GM12865 (cell line): ENCODE results near the gene BMP5.

Source experiments
- DNase-seq: peaks from one replicate; pipeline ENCODE4 v3.0.0; 2010; ENCODE audit warnings: low read depth
- H3K4me3 ChIP-seq: 2 replicates; pipeline ENCODE4 v1.5.1; 2011; ENCODE audit warnings: mild to moderate bottlenecking, low read depth, low read length, control low read depth
- TF ChIP-seq, protein P1 (sequence below): IDR thresholded peaks from 2 replicates; pipeline ENCODE4 v1.5.1; 2011; ENCODE audit warnings: low read length, control low read depth, low read depth, inconsistent platforms; ENCODE audit not compliant: insufficient read depth; ENCODE audit errors: missing control alignments

The BMP5 gene

GRCh38 chr6:55875400-55875799 lies at the start of gene BMP5:
Gene BMP5 (minus strand): TSS chr6:55875590. CDS start chr6:55874865, 725 bp downstream.
- no peak for DNase-seq
- no peak within 1 kb of the TSS for H3K4me3 ChIP-seq
- TF ChIP-seq, protein P1, sequence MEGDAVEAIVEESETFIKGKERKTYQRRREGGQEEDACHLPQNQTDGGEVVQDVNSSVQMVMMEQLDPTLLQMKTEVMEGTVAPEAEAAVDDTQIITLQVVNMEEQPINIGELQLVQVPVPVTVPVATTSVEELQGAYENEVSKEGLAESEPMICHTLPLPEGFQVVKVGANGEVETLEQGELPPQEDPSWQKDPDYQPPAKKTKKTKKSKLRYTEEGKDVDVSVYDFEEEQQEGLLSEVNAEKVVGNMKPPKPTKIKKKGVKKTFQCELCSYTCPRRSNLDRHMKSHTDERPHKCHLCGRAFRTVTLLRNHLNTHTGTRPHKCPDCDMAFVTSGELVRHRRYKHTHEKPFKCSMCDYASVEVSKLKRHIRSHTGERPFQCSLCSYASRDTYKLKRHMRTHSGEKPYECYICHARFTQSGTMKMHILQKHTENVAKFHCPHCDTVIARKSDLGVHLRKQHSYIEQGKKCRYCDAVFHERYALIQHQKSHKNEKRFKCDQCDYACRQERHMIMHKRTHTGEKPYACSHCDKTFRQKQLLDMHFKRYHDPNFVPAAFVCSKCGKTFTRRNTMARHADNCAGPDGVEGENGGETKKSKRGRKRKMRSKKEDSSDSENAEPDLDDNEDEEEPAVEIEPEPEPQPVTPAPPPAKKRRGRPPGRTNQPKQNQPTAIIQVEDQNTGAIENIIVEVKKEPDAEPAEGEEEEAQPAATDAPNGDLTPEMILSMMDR = no peak

GRCh38 chr6:55922406-55922805 lies 47.0 kb upstream of the BMP5 start:
- H3K4me3 ChIP-seq = no peak overlapping the region
- TF ChIP-seq, protein P1 = no peak
- no peak for DNase-seq

DNA sequence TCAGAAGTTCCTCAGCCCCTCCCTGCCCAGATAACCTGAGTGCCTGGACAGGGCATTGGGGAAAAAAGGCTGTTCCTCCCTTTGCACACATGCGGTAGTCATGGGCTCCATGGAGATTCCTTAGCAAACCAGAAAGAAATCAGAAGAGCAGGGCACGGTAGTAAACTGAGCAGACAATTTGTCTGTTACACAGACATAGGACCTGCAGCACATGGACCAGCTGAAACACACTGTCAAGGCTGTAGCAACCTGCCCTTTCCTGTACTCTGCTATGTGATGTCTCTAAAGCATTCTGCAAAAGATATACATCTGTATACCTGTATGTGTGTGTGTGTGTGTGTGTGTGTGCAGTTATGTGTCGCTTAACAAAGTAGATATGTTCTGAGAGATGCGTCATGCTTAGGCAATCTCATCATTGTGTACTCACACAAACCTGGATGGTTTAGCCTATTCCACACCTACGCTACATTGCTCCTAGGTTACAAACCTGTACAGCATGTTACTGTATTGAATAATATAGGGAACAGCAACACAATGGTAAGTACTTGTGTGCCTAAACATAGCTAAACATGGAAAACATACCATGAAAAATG lies 44.4 kb upstream of the BMP5 start:
- no peak overlapping the region for H3K4me3 ChIP-seq
- TF ChIP-seq, protein P1 = no peak
- DNase-seq = no peak

- TF ChIP-seq, protein P1 = no peak
- no peak overlapping the region for H3K4me3 ChIP-seq
- no peak for DNase-seq
Measured at GRCh38 chr6:55918639-55919038, 43.2 kb upstream of the BMP5 start.

- TF ChIP-seq, protein P1 = no peak
- DNase-seq = no peak
- no peak overlapping the region for H3K4me3 ChIP-seq
Measured at GRCh38 chr6:55917751-55918415, 42.5 kb upstream of the BMP5 start.

- TF ChIP-seq, protein P1 = no peak
- H3K4me3 ChIP-seq = no peak overlapping the region
- no peak for DNase-seq
Measured at GRCh38 chr6:55916188-55916587, 40.8 kb upstream of the BMP5 start.
